Effector memory CD8-positive, alpha-beta T cell (primary cell): ENCODE data around the gene SMARCB1.

ENCODE experiments used
- ATAC-seq: fragments of 150-1000 bp; cut with Tn5 transposase; replicated peaks from 2 replicates; pipeline ENCODE4 v1.10.0; 2021; ENCODE audit warnings: mild to moderate bottlenecking, moderate library complexity
- DNase-seq, 3 experiments: peaks; one replicate each; pipeline ENCODE4 v3.0.0; 2021
- H3K27ac Mint-ChIP-seq, 2 donors: one replicate each; pipeline ENCODE4 v1.8.0; 2022; ENCODE audit warnings: mild to moderate bottlenecking in 2 of 2, mixed read lengths in 2 of 2, moderate library complexity in 2 of 2
- H3K27me3 Mint-ChIP-seq, 2 donors: one replicate each; pipeline ENCODE4 v1.8.0; 2022; ENCODE audit warnings: mixed read lengths in 2 of 2
- H3K36me3 Mint-ChIP-seq: one replicate; pipeline ENCODE4 v1.8.0; 2022; ENCODE audit warnings: mild to moderate bottlenecking, moderate library complexity, mixed read lengths; ENCODE audit not compliant: insufficient read depth
- H3K4me1 Mint-ChIP-seq, 2 donors: one replicate each; pipeline ENCODE4 v1.8.0; 2022; ENCODE audit warnings: low read depth in 2 of 2, mixed read lengths in 2 of 2
- H3K4me3 Mint-ChIP-seq, 2 donors: one replicate each; pipeline ENCODE4 v1.8.0; 2022; ENCODE audit warnings: mild to moderate bottlenecking in 2 of 2, mixed read lengths in 2 of 2, moderate library complexity in 2 of 2
- H3K9me3 Mint-ChIP-seq, 2 donors: one replicate each; pipeline ENCODE4 v1.8.0; 2022; ENCODE audit warnings: mixed read lengths in 2 of 2

The SMARCB1 gene

GRCh38 chr22:23767303-23767672 is 19.5 kb upstream of the SMARCB1 start:
- peak; percentile 2 for ATAC-seq
- Mint-ChIP-seq H3K4me1 (peaks cover 28 to 37% of the 10 kb centered on the region in 2 donors), H3K27me3 (no peaks in the 10 kb centered on the region), H3K9me3 (no peaks in the 10 kb centered on the region), H3K36me3 (no peaks in the 10 kb centered on the region), H3K4me3 (peak overlapping the region; percentile 81 to 86), H3K27ac (peak overlapping the region in 1 of 2 donors; percentile 67)
- DNase-seq, result no peak

DNA sequence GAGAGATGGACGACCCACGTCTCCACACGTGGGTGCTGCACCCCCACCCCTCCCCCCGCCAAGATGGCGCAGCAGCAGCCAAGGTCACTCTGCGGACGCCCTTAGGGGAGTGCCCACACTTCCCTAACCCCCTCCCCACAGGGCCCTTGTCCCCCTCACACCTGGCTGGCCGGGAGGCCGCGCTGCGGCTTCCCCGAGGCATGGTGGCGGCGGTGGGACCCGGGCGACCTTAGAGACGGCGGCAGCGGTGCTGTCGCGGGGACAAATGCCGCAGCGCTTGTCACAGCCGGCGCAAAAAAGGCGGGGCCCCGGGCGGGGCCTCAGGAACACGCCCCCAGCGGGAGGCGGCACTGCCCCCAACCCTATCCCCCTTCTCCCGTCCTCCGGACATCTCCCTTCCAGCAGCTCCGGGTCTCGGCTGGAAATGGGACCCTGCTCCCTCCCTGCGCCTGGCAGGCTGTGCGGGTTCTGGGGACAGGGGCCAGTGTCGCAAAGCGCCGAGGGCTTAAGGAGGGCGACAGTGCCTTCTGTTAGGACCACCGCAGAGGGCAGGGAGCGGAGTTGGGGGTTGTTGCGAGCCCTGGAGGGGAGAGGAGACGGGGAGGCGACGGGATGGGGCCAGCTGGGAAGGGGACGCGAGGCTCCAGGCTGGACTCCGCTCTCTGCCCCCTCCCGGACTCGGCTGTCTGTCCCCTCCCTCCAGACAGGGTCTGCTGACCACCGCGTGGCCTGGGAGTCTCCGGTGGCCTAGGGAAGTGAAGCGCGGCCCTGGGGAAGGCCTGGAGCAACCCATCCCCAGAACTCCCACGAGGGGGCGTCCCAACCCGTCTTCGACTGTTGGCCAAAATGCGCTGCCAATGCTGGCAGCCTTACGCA is 18.9 kb upstream of the SMARCB1 start, which contains the start of gene CHCHD10:
Gene CHCHD10, minus strand, starts transcription at position 300 of the 876 bp plus-strand sequence. Its CDS starts 98 bp downstream, at position 202.
- ATAC-seq (peak; percentile 70), DNase-seq (peak; percentile 62 to 74 (median 70))
- H3K4me3 Mint-ChIP-seq, result peak within 1 kb of the TSS; percentile 81 to 86
- H3K4me1 Mint-ChIP-seq, result peaks cover 23 to 35% of the 10 kb centered on the region in 2 donors
- H3K36me3 Mint-ChIP-seq, result no peaks in the 10 kb centered on the region
- no peaks in the 10 kb centered on the region for H3K27me3 Mint-ChIP-seq
- peak within 1 kb of the TSS in 1 of 2 donors; percentile 67 for H3K27ac Mint-ChIP-seq
- H3K9me3 Mint-ChIP-seq, result no peaks in the 10 kb centered on the region

GRCh38 chr22:23769321-23769965 is 17.3 kb upstream of the SMARCB1 start:
- H3K4me1 Mint-ChIP-seq, result peaks cover 21 to 30% of the 10 kb centered on the region in 2 donors
- no peaks in the 10 kb centered on the region for H3K27me3 Mint-ChIP-seq
- no peak overlapping the region for H3K27ac Mint-ChIP-seq
- H3K9me3 Mint-ChIP-seq, result no peaks in the 10 kb centered on the region
- no peak for ATAC-seq
- no peak for DNase-seq
- peak overlapping the region; percentile 81 to 86 for H3K4me3 Mint-ChIP-seq
- H3K36me3 Mint-ChIP-seq, result no peaks in the 10 kb centered on the region

GRCh38 chr22:23772315-23772648 is 14.5 kb upstream of the SMARCB1 start:
- no peaks in the 10 kb centered on the region for H3K36me3 Mint-ChIP-seq
- H3K9me3 Mint-ChIP-seq, result no peaks in the 10 kb centered on the region
- peaks cover 13% of the 10 kb centered on the region in 2 donors for H3K4me1 Mint-ChIP-seq
- H3K27ac Mint-ChIP-seq, result peak overlapping the region in 1 of 2 donors; percentile 32
- DNase-seq (no peak), ATAC-seq (no peak)
- H3K27me3 Mint-ChIP-seq, result no peaks in the 10 kb centered on the region
- peak overlapping the region; percentile 56 to 69 for H3K4me3 Mint-ChIP-seq

- Mint-ChIP-seq H3K27ac (peak within 1 kb of the TSS in 1 of 2 donors; percentile 32), H3K27me3 (no peaks in the 10 kb centered on the region), H3K9me3 (no peaks in the 10 kb centered on the region), H3K4me3 (peak within 1 kb of the TSS; percentile 56 to 69), H3K36me3 (no peaks in the 10 kb centered on the region), H3K4me1 (peaks cover 13% of the 10 kb centered on the region in 2 donors)
- ATAC-seq, result peak; percentile 59
- DNase-seq, result peak; percentile 24 to 32 (median 27)
Observed at GRCh38 chr22:23772649-23773473, 13.9 kb upstream of the SMARCB1 start, which contains the start of gene MMP11. Gene MMP11, plus strand, starts transcription at chr22:23772849. Its CDS starts 22 bp downstream, at chr22:23772871.

GRCh38 chr22:23773483-23774113 is 13.2 kb upstream of the SMARCB1 start:
- H3K36me3 Mint-ChIP-seq, result no peaks in the 10 kb centered on the region
- H3K4me3 Mint-ChIP-seq, result peak overlapping the region in 1 of 2 donors; percentile 2
- H3K4me1 Mint-ChIP-seq, result peaks cover 10 to 12% of the 10 kb centered on the region in 2 donors
- no peaks in the 10 kb centered on the region for H3K27me3 Mint-ChIP-seq
- DNase-seq (no peak), ATAC-seq (no peak)
- no peaks in the 10 kb centered on the region for H3K9me3 Mint-ChIP-seq
- H3K27ac Mint-ChIP-seq, result no peak overlapping the region

DNA sequence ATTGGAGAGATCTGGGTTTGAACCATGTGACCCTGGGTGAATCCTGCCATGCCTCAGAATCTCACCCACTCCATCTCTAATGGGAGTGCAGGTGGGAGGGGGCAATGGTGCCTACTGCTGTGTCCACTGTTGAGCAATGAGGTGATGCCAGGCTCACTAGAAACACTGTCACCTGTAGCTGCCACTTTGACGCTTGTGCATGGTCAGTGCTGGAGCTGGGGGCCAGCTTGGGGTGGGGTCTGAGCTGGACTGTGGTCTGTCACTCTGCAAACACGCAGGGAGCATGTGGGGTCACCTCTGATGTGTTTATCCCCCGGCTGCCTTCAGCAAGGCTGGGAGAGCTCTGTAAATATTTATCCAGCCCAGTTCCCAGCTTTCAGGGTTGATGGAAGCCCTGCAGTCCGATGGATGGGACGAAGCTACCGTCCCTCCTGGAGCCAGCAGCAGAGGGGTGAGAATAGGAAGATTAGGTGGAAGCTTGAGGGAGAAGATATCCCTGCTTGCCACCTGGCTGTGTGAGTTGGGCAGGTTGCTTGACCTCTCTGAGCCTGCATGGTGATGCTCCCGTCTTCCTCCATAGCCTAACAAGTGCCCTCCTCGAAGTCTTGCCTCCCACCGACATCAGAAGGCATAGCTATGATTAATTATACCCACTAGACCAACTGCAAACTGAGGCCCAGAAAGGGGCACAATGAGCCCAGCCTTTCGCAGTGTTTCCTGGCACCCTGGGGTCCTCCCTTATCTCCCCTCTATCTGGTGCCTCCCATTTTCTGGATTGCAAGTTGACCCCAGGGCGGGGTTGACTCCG is 12.4 kb upstream of the SMARCB1 start:
- Mint-ChIP-seq H3K4me3 (peak overlapping the region in 1 of 2 donors; percentile 23), H3K9me3 (no peaks in the 10 kb centered on the region), H3K27ac (peak overlapping the region in 1 of 2 donors; percentile 55), H3K36me3 (no peaks in the 10 kb centered on the region), H3K4me1 (peaks cover 10% of the 10 kb centered on the region in 2 donors), H3K27me3 (no peaks in the 10 kb centered on the region)
- DNase-seq (no peak), ATAC-seq (no peak)

GRCh38 chr22:23774922-23775436 is 11.8 kb upstream of the SMARCB1 start:
- Mint-ChIP-seq H3K4me3 (peak overlapping the region in 1 of 2 donors; percentile 23), H3K9me3 (no peaks in the 10 kb centered on the region), H3K36me3 (no peaks in the 10 kb centered on the region), H3K27ac (peak overlapping the region in 1 of 2 donors; percentile 44), H3K27me3 (no peaks in the 10 kb centered on the region), H3K4me1 (peaks cover 10% of the 10 kb centered on the region in 2 donors)
- ATAC-seq, result no peak
- no peak for DNase-seq

GRCh38 chr22:23775779-23776375 is 10.9 kb upstream of the SMARCB1 start:
- H3K27ac Mint-ChIP-seq, result no peak overlapping the region

GRCh38 chr22:23777776-23778576 is 8.8 kb upstream of the SMARCB1 start:
- Mint-ChIP-seq H3K27ac (no peak overlapping the region), H3K4me3 (no peak overlapping the region)

More at GRCh38 chr22:23775779-23776375, 10.9 kb upstream of the SMARCB1 start:
- no peaks in the 10 kb centered on the region for H3K27me3 Mint-ChIP-seq
- DNase-seq (no peak), ATAC-seq (no peak)
- no peaks in the 10 kb centered on the region for H3K36me3 Mint-ChIP-seq
- H3K9me3 Mint-ChIP-seq, result no peaks in the 10 kb centered on the region
- H3K4me1 Mint-ChIP-seq, result peaks cover 10% of the 10 kb centered on the region in 2 donors
- no peak overlapping the region for H3K4me3 Mint-ChIP-seq

GRCh38 chr22:23778577-23778900 is 8.2 kb upstream of the SMARCB1 start:
- Mint-ChIP-seq H3K36me3 (no peaks in the 10 kb centered on the region), H3K27ac (no peak overlapping the region), H3K27me3 (no peaks in the 10 kb centered on the region), H3K9me3 (no peaks in the 10 kb centered on the region), H3K4me1 (peaks cover 0 to under 1% of the 10 kb centered on the region in 2 donors), H3K4me3 (no peak overlapping the region)
- no peak for ATAC-seq
- no peak for DNase-seq

More at GRCh38 chr22:23777776-23778576, 8.8 kb upstream of the SMARCB1 start:
- Mint-ChIP-seq H3K9me3 (no peaks in the 10 kb centered on the region), H3K27me3 (no peaks in the 10 kb centered on the region), H3K4me1 (peaks cover 2 to 6% of the 10 kb centered on the region in 2 donors), H3K36me3 (no peaks in the 10 kb centered on the region)
- DNase-seq (no peak), ATAC-seq (no peak)
